Mucosa of rectum (tissue), 2 donors: ENCODE results near the gene OR11H7.
"Not testable (repeated sequence)": the region's sequence is repeated elsewhere in the genome, so short reads cannot be mapped to it uniquely, and the experiment has no call there.

Experiments used
- H3K27ac ChIP-seq, 2 donors: one replicate each; pipeline ENCODE4 v1.7.0; 2013; ENCODE audit warnings: inconsistent platforms in 2 of 2, low read depth in 2 of 2, low read length in 2 of 2
- H3K27me3 ChIP-seq, 2 donors: one replicate each; pipeline ENCODE4 v1.7.0; 2013; ENCODE audit warnings: low read length in 2 of 2; ENCODE audit not compliant: control insufficient read depth in 2 of 2, insufficient read depth in 2 of 2
- H3K36me3 ChIP-seq, 2 donors: one replicate each; pipeline ENCODE4 v1.7.0; 2013; ENCODE audit warnings: low read length in 2 of 2; ENCODE audit not compliant: control insufficient read depth in 2 of 2, insufficient read depth in 2 of 2
- H3K4me1 ChIP-seq, 2 donors: one replicate each; pipeline ENCODE4 v1.7.0; 2013; ENCODE audit warnings: low read length in 2 of 2, mild to moderate bottlenecking in 1 of 2; ENCODE audit not compliant: control insufficient read depth in 2 of 2, insufficient read depth in 2 of 2
- H3K4me3 ChIP-seq, 2 donors: one replicate each; pipeline ENCODE4 v1.7.0; 2013; ENCODE audit warnings: low read length in 2 of 2
- H3K9ac ChIP-seq, 2 donors: one replicate each; pipeline ENCODE4 v1.7.0; 2013; ENCODE audit warnings: low read length in 2 of 2, low read depth in 1 of 2, mild to moderate bottlenecking in 1 of 2
- H3K9me3 ChIP-seq, 2 donors: one replicate each; pipeline ENCODE4 v1.7.0; 2013; ENCODE audit warnings: low read length in 2 of 2; ENCODE audit not compliant: control insufficient read depth in 2 of 2
- donor health status: healthy.
- donor health status: Normal muscosa, but diverticular disease.

Gene OR11H7

DNA sequence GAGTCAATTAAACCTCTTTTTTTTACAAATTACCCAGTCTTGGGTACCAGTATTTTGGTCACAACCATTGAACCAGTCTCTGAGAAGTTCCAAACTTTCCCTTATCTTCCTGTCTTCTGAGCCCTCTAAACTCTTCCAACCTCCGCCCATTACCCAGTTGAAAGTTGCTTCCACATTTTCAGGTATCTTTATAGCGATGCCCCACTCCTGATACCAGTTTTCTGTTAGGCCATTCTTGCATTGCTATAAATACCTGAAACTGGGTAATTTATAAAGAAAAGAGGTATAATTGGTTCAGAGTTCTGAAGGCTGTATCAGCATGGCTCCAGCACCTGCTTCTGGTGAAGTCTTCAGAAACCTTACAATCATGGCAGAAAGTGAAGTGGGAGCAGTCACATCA, 45.3 kb downstream of the OR11H7 start:
- H3K9me3 ChIP-seq: no peaks in the 10 kb centered on the region
- H3K27ac ChIP-seq: no peak overlapping the region
- H3K4me1 ChIP-seq: no peaks in the 10 kb centered on the region
- H3K9ac ChIP-seq: no peak overlapping the region
- no peak overlapping the region for H3K4me3 ChIP-seq
- no peaks in the 10 kb centered on the region for H3K27me3 ChIP-seq
- peaks cover 0 to 5% of the 10 kb centered on the region in 2 donors for H3K36me3 ChIP-seq

DNA sequence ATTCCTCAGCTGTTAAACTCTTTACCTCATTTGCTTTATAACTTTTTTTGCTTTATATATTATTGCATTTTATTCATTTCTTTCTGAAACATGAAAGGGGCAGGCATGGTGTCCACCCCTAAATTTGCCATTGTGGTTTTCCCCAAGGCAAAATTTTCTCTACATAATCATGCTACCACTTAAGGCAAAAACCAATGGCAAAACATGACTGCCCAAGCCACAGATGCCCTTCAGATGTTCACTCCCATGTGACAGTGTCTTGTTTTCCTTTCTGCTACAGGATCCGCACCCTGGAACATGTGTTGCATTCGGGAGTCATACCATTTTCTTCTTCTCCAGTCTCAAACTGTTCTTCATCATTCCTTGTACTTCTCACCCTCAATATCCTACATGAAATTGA, 48.6 kb downstream of the OR11H7 start:
- Histone ChIP-seq H3K27me3 (no peaks in the 10 kb centered on the region), H3K9ac (no peak overlapping the region), H3K27ac (no peak overlapping the region), H3K36me3 (peaks cover 0 to 5% of the 10 kb centered on the region in 2 donors), H3K9me3 (no peaks in the 10 kb centered on the region), H3K4me1 (no peaks in the 10 kb centered on the region), H3K4me3 (no peak overlapping the region)

DNA sequence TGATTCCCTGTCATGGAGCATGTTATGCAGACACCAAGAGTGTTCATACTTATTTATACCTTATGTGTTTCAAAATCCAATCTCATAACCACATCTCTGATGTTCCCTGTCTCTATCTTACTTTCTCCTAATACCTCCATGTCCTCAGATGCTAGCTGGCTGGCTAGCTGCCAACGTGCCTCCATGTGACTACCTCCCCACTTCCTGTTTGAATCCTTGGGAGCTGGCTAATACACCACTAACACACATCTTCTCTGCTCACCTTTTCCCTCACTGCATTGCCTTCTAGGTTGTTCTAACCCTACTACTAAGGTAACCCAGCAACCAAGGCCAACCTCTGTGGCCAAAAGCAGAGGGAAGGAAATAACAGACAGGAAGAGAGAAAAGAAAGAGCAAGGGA, 49.6 kb downstream of the OR11H7 start:
- H3K9me3 ChIP-seq: no peaks in the 10 kb centered on the region
- no peak overlapping the region for H3K27ac ChIP-seq
- H3K36me3 ChIP-seq: peaks cover 0 to 5% of the 10 kb centered on the region in 2 donors

DNA sequence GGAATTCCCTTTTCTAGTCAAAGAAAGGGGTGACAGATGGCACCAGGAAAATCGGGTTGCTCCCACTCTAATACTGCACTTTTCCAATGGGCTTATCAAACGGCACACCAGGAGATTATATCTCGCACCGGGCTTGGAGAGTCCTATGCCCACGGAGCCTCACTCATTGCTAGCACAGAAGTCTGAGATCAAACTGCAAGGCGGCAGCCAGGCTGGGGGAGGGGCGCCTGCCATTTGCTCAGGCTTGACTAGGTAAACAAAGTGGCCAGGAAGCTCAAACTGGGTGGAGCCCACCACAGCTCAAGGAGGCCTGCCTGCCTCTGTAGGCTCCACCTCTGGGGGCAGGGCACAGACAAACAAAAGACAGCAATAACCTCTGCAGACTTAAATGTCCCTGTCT, 51.5 kb downstream of the OR11H7 start:
- H3K27me3 ChIP-seq, H3K36me3 ChIP-seq, H3K4me3 ChIP-seq: not testable (repeated sequence)

More for the DNA sequence above, 49.6 kb downstream of the OR11H7 start:
- no peak overlapping the region for H3K4me3 ChIP-seq
- no peaks in the 10 kb centered on the region for H3K27me3 ChIP-seq
- H3K4me1 ChIP-seq: no peaks in the 10 kb centered on the region
- H3K9ac ChIP-seq: no peak overlapping the region

More for the DNA sequence above, 51.5 kb downstream of the OR11H7 start:
- H3K4me1 ChIP-seq, H3K9ac ChIP-seq, H3K9me3 ChIP-seq, H3K27ac ChIP-seq: not testable (repeated sequence)
